ENCODE data around the gene SPRN.

DNA sequence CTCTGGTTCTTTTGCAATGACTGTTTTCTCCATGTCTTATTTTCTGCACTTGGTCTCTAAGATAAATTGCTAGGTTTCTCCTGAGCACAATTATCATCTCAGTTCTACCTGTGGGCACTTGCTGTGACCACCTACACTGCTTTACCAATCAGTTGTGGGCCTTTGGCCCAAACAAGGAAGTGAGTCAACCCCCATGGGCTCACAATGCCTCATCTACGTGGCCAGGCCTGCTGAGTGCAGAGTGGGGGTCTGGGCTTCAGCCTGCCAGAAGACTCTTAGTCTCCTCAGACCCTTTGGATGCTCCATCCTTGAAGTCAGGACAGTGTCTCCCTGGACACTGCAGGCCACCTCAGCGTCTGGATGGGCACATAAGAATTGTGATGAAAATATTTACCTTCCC lies 49.6 kb upstream of the SPRN start:
- no peak for TF ChIP-seq POLR2A (IDR thresholded peaks at IDR 0.05; ENCODE audit: low read depth, low read length)
- TF ChIP-seq RAD21 (IDR thresholded peaks at IDR 0.05; ENCODE audit: low read length), result no peak
- TF ChIP-seq BHLHE40 (IDR thresholded peaks at IDR 0.05; ENCODE audit: low read depth, low read length), result no peak
- TF ChIP-seq, protein P1, sequence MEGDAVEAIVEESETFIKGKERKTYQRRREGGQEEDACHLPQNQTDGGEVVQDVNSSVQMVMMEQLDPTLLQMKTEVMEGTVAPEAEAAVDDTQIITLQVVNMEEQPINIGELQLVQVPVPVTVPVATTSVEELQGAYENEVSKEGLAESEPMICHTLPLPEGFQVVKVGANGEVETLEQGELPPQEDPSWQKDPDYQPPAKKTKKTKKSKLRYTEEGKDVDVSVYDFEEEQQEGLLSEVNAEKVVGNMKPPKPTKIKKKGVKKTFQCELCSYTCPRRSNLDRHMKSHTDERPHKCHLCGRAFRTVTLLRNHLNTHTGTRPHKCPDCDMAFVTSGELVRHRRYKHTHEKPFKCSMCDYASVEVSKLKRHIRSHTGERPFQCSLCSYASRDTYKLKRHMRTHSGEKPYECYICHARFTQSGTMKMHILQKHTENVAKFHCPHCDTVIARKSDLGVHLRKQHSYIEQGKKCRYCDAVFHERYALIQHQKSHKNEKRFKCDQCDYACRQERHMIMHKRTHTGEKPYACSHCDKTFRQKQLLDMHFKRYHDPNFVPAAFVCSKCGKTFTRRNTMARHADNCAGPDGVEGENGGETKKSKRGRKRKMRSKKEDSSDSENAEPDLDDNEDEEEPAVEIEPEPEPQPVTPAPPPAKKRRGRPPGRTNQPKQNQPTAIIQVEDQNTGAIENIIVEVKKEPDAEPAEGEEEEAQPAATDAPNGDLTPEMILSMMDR (conservative IDR thresholded peaks at IDR 0.05; ENCODE audit: low read depth, low read length), result no peak
- no peak for TF ChIP-seq RCOR1 (IDR thresholded peaks at IDR 0.05; ENCODE audit: insufficient replicate concordance, low read length)
- TF ChIP-seq FOS (IDR thresholded peaks at IDR 0.05; ENCODE audit: low read depth, low read length), result no peak
- no peak for TF ChIP-seq SMC3 (IDR thresholded peaks at IDR 0.05; ENCODE audit: low read depth, low read length)
- TF ChIP-seq, protein P2, sequence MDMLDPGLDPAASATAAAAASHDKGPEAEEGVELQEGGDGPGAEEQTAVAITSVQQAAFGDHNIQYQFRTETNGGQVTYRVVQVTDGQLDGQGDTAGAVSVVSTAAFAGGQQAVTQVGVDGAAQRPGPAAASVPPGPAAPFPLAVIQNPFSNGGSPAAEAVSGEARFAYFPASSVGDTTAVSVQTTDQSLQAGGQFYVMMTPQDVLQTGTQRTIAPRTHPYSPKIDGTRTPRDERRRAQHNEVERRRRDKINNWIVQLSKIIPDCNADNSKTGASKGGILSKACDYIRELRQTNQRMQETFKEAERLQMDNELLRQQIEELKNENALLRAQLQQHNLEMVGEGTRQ (IDR thresholded peaks at IDR 0.05; ENCODE audit: low read depth, low read length), result no peak
- no peak for TF ChIP-seq MXI1 (IDR thresholded peaks at IDR 0.05; ENCODE audit: borderline replicate concordance, low read depth, low read length)
- no peak for TF ChIP-seq CEBPB (IDR thresholded peaks at IDR 0.05; ENCODE audit: low read depth, low read length)
- TF ChIP-seq MAZ (IDR thresholded peaks at IDR 0.05; ENCODE audit: borderline replicate concordance, low read depth, low read length), result no peak
- TF ChIP-seq, protein P3, sequence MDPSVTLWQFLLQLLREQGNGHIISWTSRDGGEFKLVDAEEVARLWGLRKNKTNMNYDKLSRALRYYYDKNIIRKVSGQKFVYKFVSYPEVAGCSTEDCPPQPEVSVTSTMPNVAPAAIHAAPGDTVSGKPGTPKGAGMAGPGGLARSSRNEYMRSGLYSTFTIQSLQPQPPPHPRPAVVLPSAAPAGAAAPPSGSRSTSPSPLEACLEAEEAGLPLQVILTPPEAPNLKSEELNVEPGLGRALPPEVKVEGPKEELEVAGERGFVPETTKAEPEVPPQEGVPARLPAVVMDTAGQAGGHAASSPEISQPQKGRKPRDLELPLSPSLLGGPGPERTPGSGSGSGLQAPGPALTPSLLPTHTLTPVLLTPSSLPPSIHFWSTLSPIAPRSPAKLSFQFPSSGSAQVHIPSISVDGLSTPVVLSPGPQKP (IDR thresholded peaks at IDR 0.05; ENCODE audit: borderline replicate concordance, low read depth, low read length), result no peak
- no peak for TF ChIP-seq MAFK (IDR thresholded peaks at IDR 0.05; ENCODE audit: low read depth, low read length)
- TF ChIP-seq RFX5 (IDR thresholded peaks at IDR 0.05; ENCODE audit: low read depth, low read length), result no peak

Measured in IMR-90 (cell line).